OCI-LY7 (cell line): ENCODE measurements around the gene CTSV. TPM values are rescaled to one million over a fixed set of nuclear protein-coding genes. Genes with fewer than 3 reads are reported as not detected.
"Not testable (repeated sequence)": the region's sequence is repeated elsewhere in the genome, so short reads cannot be mapped to it uniquely, and the experiment has no call there.

Source experiments
- BruUV-seq: library from RNA; stranded (reverse); fragments of 400-500 nt; replicated peaks from 2 replicates; lab custom pipeline; 2021; lab: Mats Ljungman, UMichigan
- CTCF ChIA-PET: fragments of 300-600 bp; sonication (Branson Sonifier 250); formaldehyde crosslinking; loops from one replicate; lab custom pipeline; 2022; ENCODE audit warnings: antibody characterized with exemption; ENCODE audit not compliant: unreplicated experiment; lab: Charles Lee
- POLR2A ChIA-PET: fragments of 300-600 bp; sonication (Branson Sonifier 250); formaldehyde crosslinking; loops from one replicate; lab custom pipeline; 2022; ENCODE audit warnings: antibody characterized with exemption; lab: Charles Lee
- DNase-seq: peaks from one replicate; pipeline ENCODE4 v3.0.0-alpha.2; 2015; ENCODE audit warnings: low spot score
- H2AFZ ChIP-seq: fragments of 200-600 bp; sonication (generic), shearing (Covaris generic); 2 replicates; pipeline ENCODE4 v1.6.1; 2014; ENCODE audit warnings: mild to moderate bottlenecking, antibody characterized with exemption, low read length, moderate library complexity
- H3K27ac ChIP-seq: fragments of 200-600 bp; sonication (generic); 2 replicates; pipeline ENCODE4 v1.5.1; 2014; ENCODE audit warnings: mixed run types, low read depth, mild to moderate bottlenecking, moderate library complexity, low read length, inconsistent platforms; ENCODE audit not compliant: poor library complexity, severe bottlenecking
- H3K36me3 ChIP-seq: fragments of 200-600 bp; sonication (generic); 2 replicates; pipeline ENCODE4 v1.6.1; 2014; ENCODE audit warnings: mild to moderate bottlenecking, antibody characterized with exemption, low read length, moderate library complexity, mixed read lengths; ENCODE audit not compliant: insufficient read depth
- H3K4me1 ChIP-seq: fragments of 200-600 bp; sonication (generic); 2 replicates; pipeline ENCODE4 v1.5.1; 2014; ENCODE audit warnings: mild to moderate bottlenecking, low read length; ENCODE audit not compliant: insufficient read depth, poor library complexity, severe bottlenecking
- H3K4me2 ChIP-seq: fragments of 200-600 bp; sonication (generic); 2 replicates; pipeline ENCODE4 v1.6.1; 2014; ENCODE audit warnings: mild to moderate bottlenecking, low read length
- H3K4me3 ChIP-seq: fragments of 200-600 bp; sonication (generic); 2 replicates; pipeline ENCODE4 v1.5.1; 2014; ENCODE audit warnings: mild to moderate bottlenecking, low read depth, low read length; ENCODE audit not compliant: poor library complexity, severe bottlenecking
- H3K79me2 ChIP-seq: fragments of 200-600 bp; sonication (generic); 2 replicates; pipeline ENCODE4 v1.6.1; 2016; ENCODE audit warnings: low read depth, mild to moderate bottlenecking, low read length, moderate library complexity, mixed read lengths; ENCODE audit not compliant: insufficient read depth
- H3K9me2 ChIP-seq: fragments of 200-600 bp; sonication (generic); 2 replicates; pipeline ENCODE4 v1.6.1; 2016; ENCODE audit warnings: mild to moderate bottlenecking, low read length, mixed read lengths; ENCODE audit not compliant: insufficient read depth
- H3K9me3 ChIP-seq: fragments of 200-600 bp; sonication (generic); 2 replicates; pipeline ENCODE4 v1.6.1; 2014; ENCODE audit warnings: mild to moderate bottlenecking, mixed run types, low read length, mixed read lengths
- H4K20me1 ChIP-seq: fragments of 200-600 bp; sonication (generic); 2 replicates; pipeline ENCODE4 v1.6.1; 2014; ENCODE audit warnings: mild to moderate bottlenecking, antibody characterized with exemption, low read length, moderate library complexity, mixed read lengths; ENCODE audit not compliant: insufficient read depth
- EZH2phosphoT487 ChIP-seq: fragments of 200-600 bp; sonication (generic); IDR thresholded peaks from 2 replicates; pipeline ENCODE4 v1.6.1; 2018; ENCODE audit warnings: low read depth, borderline replicate concordance, mild to moderate bottlenecking, mixed run types, antibody characterized with exemption, low read length, moderate library complexity, mixed read lengths
- intact Hi-C: fragments of 100-400 bp; cut with micrococcal nuclease; formaldehyde crosslinking; loops from one replicate; pipeline ENCODE4 v1.10.0; 2022; ENCODE audit not compliant: unreplicated experiment
- total RNA-seq, 2 experiments: library from RNA; depleted of rRNA in 1 of 2; stranded (reverse); fragments of >200 nt in 1 of 2; shearing (Covaris generic) in 1 of 2; gene quantifications; 2 replicates each; pipeline ENCODE4 v1.2.3, GENCODE V29; 2014 to 2022
- TF ChIP-seq, protein P1 (sequence below): fragments of 200-600 bp; sonication (generic); conservative IDR thresholded peaks from 2 replicates; pipeline ENCODE4 v1.5.1; 2014; ENCODE audit warnings: mild to moderate bottlenecking, antibody characterized with exemption, low read length, moderate library complexity, mixed read lengths

The CTSV gene
- total RNA-seq, 2 experiments from 2014 or later, result 0.25 to 1.3 TPM

DNA sequence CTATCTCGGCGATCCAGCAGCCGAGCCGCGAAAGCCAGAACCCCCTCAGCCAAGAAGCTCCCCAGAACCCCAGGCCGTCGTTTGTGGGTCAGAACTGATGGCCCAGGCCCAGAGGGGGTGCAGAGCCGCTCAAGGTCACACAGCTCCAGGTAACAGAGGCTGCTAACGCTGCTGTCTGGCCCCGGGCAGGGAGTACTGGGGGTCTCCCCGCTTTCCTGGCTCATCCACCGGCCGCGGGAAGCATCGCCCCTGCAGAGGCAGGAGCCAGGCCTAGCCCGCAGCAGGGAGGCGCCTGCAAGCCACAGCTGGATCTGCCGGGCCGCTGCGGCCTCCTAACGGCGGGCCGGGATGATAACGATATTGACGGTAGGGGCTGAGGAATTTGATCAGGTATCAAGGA lies 39.4 kb upstream of the CTSV start:
- no peak overlapping the region for H3K27ac ChIP-seq
- H2AFZ ChIP-seq, result no peak overlapping the region
- no peaks in the 10 kb centered on the region for H3K4me1 ChIP-seq
- TF ChIP-seq, protein P1, sequence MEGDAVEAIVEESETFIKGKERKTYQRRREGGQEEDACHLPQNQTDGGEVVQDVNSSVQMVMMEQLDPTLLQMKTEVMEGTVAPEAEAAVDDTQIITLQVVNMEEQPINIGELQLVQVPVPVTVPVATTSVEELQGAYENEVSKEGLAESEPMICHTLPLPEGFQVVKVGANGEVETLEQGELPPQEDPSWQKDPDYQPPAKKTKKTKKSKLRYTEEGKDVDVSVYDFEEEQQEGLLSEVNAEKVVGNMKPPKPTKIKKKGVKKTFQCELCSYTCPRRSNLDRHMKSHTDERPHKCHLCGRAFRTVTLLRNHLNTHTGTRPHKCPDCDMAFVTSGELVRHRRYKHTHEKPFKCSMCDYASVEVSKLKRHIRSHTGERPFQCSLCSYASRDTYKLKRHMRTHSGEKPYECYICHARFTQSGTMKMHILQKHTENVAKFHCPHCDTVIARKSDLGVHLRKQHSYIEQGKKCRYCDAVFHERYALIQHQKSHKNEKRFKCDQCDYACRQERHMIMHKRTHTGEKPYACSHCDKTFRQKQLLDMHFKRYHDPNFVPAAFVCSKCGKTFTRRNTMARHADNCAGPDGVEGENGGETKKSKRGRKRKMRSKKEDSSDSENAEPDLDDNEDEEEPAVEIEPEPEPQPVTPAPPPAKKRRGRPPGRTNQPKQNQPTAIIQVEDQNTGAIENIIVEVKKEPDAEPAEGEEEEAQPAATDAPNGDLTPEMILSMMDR, result no peak
- TF ChIP-seq EZH2phosphoT487, result no peak
- H3K4me2 ChIP-seq, result no peak overlapping the region
- H3K9me3 ChIP-seq, result no peaks in the 10 kb centered on the region
- BruUV-seq, result no TSS peak
- H3K9me2 ChIP-seq, result no peaks in the 10 kb centered on the region
- H3K4me3 ChIP-seq, result no peak overlapping the region
- no peaks in the 10 kb centered on the region for H3K79me2 ChIP-seq
- ChIA-PET CTCF (no interaction called here), POLR2A (no interaction called here)
- intact Hi-C loops, result no loop called here
- H3K36me3 ChIP-seq, result no peaks in the 10 kb centered on the region
- no peak for DNase-seq
- H4K20me1 ChIP-seq, result no peaks in the 10 kb centered on the region

DNA sequence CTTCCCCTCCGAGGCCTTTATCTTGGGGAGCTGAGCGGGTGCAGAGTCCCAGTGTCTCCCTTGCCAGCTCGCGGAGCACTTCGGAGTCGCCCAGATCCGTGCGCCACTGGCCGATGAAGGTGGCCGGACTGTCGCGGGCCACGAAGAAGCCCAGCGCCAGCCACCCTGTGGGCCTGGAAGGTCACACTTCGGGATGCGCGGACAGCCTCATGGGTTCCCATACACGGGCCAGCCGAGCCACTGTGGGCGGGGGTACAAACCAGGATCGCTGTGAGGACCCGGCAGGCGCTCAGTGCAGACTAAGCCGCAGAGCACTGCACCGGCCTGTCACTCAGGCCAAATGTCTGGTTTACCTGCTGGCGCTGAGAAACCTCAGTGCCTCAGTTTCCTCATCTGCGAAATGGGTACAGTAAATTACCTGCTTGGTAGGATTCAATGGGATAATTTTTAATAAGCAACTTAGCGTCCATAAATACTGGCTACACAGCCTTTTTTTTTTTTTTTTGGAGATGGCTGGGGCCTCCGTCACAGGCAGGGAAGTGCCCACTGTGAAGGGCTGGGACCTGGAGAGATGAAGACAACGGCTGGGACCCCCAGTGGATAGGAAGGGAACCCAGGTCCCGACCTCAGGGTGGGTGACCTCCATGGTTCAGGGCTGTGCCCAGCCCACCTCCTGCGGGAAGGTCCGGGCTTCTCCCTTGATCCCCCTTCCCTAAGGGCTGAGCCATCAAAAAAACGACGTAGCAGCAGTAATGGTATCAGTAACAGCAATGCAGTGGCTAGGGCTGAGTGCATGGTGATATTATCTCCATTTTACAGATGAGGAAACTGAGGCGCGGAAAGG lies 38.7 kb upstream of the CTSV start:
- DNase-seq, result no peak
- ChIA-PET POLR2A (no interaction called here), CTCF (no interaction called here)
- Histone ChIP-seq H3K4me1 (no peaks in the 10 kb centered on the region), H3K27ac (no peak overlapping the region), H3K4me3 (no peak overlapping the region), H4K20me1 (no peaks in the 10 kb centered on the region), H3K9me2 (no peaks in the 10 kb centered on the region), H2AFZ (no peak overlapping the region), H3K79me2 (no peaks in the 10 kb centered on the region), H3K4me2 (no peak overlapping the region), H3K36me3 (no peaks in the 10 kb centered on the region), H3K9me3 (no peaks in the 10 kb centered on the region)
- BruUV-seq, result no TSS peak
- TF ChIP-seq, protein P1, result no peak
- TF ChIP-seq EZH2phosphoT487, result no peak
- intact Hi-C loops, result no loop called here

DNA sequence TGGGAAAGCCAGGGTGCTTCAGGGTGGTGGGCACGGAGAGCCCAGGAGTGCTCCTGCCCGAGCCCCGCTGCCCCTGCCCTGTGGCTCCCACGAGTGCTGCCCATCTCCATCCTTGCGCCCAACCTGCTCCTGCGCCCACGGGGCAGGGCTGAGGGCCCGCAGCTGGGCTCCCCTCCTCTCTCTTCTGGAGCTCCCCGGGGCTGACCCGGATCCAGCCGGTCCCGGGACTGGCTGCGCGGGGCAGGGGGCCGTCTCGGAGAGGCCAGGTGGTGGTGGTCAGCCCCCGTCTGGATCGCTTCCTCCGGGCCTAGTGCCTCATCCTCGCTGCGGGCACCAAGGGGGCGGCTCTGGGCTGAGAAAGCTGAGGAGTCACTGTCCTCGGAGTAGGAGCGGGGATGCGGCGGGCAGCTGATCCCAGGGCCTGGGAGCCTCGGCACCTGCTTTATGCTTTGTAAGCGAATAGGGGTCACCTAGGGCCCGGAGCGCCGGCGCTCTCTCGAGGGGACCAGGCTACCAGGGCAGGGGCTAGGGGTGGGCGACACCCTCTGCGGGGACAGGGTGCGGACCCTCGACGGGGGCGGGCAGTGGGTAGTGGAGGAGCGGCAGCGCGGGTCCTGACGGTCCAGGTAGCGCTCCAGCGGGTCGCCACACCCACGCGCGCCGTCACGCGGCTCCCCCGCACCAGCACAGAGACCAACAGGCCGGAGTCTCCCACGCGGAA lies 37.9 kb upstream of the CTSV start:
- H3K4me2 ChIP-seq, H2AFZ ChIP-seq, intact Hi-C loops, H3K9me3 ChIP-seq, DNase-seq, H3K4me1 ChIP-seq, H3K9me2 ChIP-seq, POLR2A ChIA-PET, H3K27ac ChIP-seq, H3K36me3 ChIP-seq, H3K4me3 ChIP-seq, H4K20me1 ChIP-seq, H3K79me2 ChIP-seq, BruUV-seq, CTCF ChIA-PET: not testable (repeated sequence)
